Astrocyte (in vitro differentiated cells and primary cell): ENCODE results near the gene IL10RA.

ENCODE experiments used
- EZH2 ChIP-seq: IDR thresholded peaks from 2 replicates; pipeline ENCODE4 v1.6.1; 2012; ENCODE audit warnings: mild to moderate bottlenecking, low read length, inconsistent platforms; ENCODE audit not compliant: insufficient read depth
- TF ChIP-seq, protein P1 (sequence below): IDR thresholded peaks from 2 replicates; pipeline ENCODE4 v1.5.1; 2011; ENCODE audit warnings: low read depth, mild to moderate bottlenecking, inconsistent platforms, low read length, moderate library complexity; ENCODE audit not compliant: insufficient read depth

- TF ChIP-seq, protein P1, sequence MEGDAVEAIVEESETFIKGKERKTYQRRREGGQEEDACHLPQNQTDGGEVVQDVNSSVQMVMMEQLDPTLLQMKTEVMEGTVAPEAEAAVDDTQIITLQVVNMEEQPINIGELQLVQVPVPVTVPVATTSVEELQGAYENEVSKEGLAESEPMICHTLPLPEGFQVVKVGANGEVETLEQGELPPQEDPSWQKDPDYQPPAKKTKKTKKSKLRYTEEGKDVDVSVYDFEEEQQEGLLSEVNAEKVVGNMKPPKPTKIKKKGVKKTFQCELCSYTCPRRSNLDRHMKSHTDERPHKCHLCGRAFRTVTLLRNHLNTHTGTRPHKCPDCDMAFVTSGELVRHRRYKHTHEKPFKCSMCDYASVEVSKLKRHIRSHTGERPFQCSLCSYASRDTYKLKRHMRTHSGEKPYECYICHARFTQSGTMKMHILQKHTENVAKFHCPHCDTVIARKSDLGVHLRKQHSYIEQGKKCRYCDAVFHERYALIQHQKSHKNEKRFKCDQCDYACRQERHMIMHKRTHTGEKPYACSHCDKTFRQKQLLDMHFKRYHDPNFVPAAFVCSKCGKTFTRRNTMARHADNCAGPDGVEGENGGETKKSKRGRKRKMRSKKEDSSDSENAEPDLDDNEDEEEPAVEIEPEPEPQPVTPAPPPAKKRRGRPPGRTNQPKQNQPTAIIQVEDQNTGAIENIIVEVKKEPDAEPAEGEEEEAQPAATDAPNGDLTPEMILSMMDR: no peak
- TF ChIP-seq EZH2: no peak
Measured at GRCh38 chr11:117989351-117990102, 3.3 kb downstream of the IL10RA start.
